HG02759 (cell line): Measurements from ENCODE around the gene NUDT14.

Source experiments
- ATAC-seq: cut with Tn5 transposase; IDR thresholded peaks from one replicate; pipeline ENCODE4 v1.9.1; 2021; ENCODE audit warnings: mild to moderate bottlenecking, moderate library complexity; ENCODE audit not compliant: unreplicated experiment

The NUDT14 gene

GRCh38 chr14:105200074-105200473 lies 19.0 kb upstream of the NUDT14 start:
- ATAC-seq, result no peak

- ATAC-seq, result no peak
Measured at GRCh38 chr14:105199093-105199492, 18.0 kb upstream of the NUDT14 start.

- no peak for ATAC-seq
Measured at GRCh38 chr14:105198588-105198987, 17.5 kb upstream of the NUDT14 start.

- no peak for ATAC-seq
Measured at GRCh38 chr14:105197211-105197641, 16.1 kb upstream of the NUDT14 start.

- ATAC-seq, result no peak
Measured at GRCh38 chr14:105196265-105196960, 15.3 kb upstream of the NUDT14 start.

GRCh38 chr14:105195522-105196264 lies 14.6 kb upstream of the NUDT14 start:
- no peak for ATAC-seq

- ATAC-seq, result no peak
Measured at GRCh38 chr14:105195051-105195450, 13.9 kb upstream of the NUDT14 start.

GRCh38 chr14:105193916-105194782 lies 13.0 kb upstream of the NUDT14 start:
- ATAC-seq, result no peak

GRCh38 chr14:105192866-105193731 lies 12.0 kb upstream of the NUDT14 start:
- ATAC-seq, result no peak

GRCh38 chr14:105187935-105188524 lies 6.9 kb upstream of the NUDT14 start:
- no peak for ATAC-seq

GRCh38 chr14:105187116-105187515 lies 6.0 kb upstream of the NUDT14 start:
- ATAC-seq, result no peak

- ATAC-seq, result no peak
Measured at GRCh38 chr14:105185973-105186372, 4.9 kb upstream of the NUDT14 start.

GRCh38 chr14:105185001-105185400 lies 3.9 kb upstream of the NUDT14 start:
- ATAC-seq, result no peak

- ATAC-seq, result no peak
Measured at GRCh38 chr14:105184461-105184860, 3.3 kb upstream of the NUDT14 start.

GRCh38 chr14:105182296-105183020 lies 1.3 kb upstream of the NUDT14 start:
- no peak for ATAC-seq

GRCh38 chr14:105181549-105182295 lies 610 bp upstream of the NUDT14 start:
- ATAC-seq, result no peak

GRCh38 chr14:105179191-105179590 lies 1.9 kb downstream of the NUDT14 start:
- ATAC-seq, result no peak

- no peak for ATAC-seq
Measured at GRCh38 chr14:105178868-105179140, 2.3 kb downstream of the NUDT14 start.
